ENCODE measurements around the gene PRUNE2. TPM values are rescaled to one million over a fixed set of nuclear protein-coding genes. Genes with fewer than 3 reads are reported as not detected.

PRUNE2 gene
- total and polyA plus RNA-seq, 2 of the 8 experiments (the other 6 are each of a cell fraction or from before 2014, with no cell fraction given): 5.5 to 13.3 TPM

GRCh38 chr9:76880210-76880609 lies 25.7 kb downstream of the PRUNE2 start:
- no peak overlapping the region for H3K9ac ChIP-seq (replicated peaks in 1 of 4; ENCODE audit: extremely low read depth in 1 of 4, low read depth in 3 of 4, low read length in 3 of 4)
- H3K56ac ChIP-seq (replicated peaks; ENCODE audit: insufficient read length, low read depth, low read length): no peak overlapping the region
- no peaks in the 10 kb centered on the region for H3K79me1 ChIP-seq (ENCODE audit: low read depth, low read length)
- no peak overlapping the region for H2AK5ac ChIP-seq (ENCODE audit: low read depth, low read length)
- no peak overlapping the region for H4K5ac ChIP-seq (ENCODE audit: insufficient read length, low read depth, low read length)
- H3K4me3 ChIP-seq (ENCODE audit: extremely low read depth in 1 of 4, insufficient read depth in 2 of 4, low read depth in 3 of 4, low read length in 4 of 4): no peak overlapping the region
- H2BK15ac ChIP-seq (ENCODE audit: low read length): no peak overlapping the region
- no peaks in the 10 kb centered on the region for H3K9me3 ChIP-seq (ENCODE audit: insufficient read depth in 2 of 2, low read depth in 1 of 2, low read length in 1 of 2)
- WGBS, 2 experiments (ENCODE audit: extremely low coverage in 1 of 2, insufficient coverage in 1 of 2, insufficient read length in 1 of 2, insufficient replicate concordance in 2 of 2, low coverage in 1 of 2, low lambda C conversion rate in 2 of 2, missing lambda C conversion rate in 1 of 2): 83% methylated on average over 2 of the region's 2 CpGs; no CpG with 5 or more reads in 1 of the 2 experiments
- no peak overlapping the region for H3K14ac ChIP-seq (ENCODE audit: insufficient read length)
- H3K23ac ChIP-seq (ENCODE audit: insufficient read length): no peak overlapping the region
- TF ChIP-seq SP1 (IDR thresholded peaks at IDR 0.05; ENCODE audit: low read depth, low read length) (no peak), TEAD4 (IDR thresholded peaks at IDR 0.05; ENCODE audit: low read depth, low read length) (no peak), ASH2L (IDR thresholded peaks at IDR 0.05; ENCODE audit: low read length) (no peak)
- no peak overlapping the region for H2BK20ac ChIP-seq (ENCODE audit: low read length)
- H3K4ac ChIP-seq (replicated peaks; ENCODE audit: insufficient read length, low read depth, low read length): no peak overlapping the region
- H2BK12ac ChIP-seq (ENCODE audit: low read depth, low read length): no peak overlapping the region
- no peak overlapping the region for H4K91ac ChIP-seq (replicated peaks; ENCODE audit: insufficient read length, low read length)
- H3K79me2 ChIP-seq (ENCODE audit: control insufficient read depth in 1 of 2, insufficient read depth in 2 of 2, low read length in 2 of 2): no peaks in the 10 kb centered on the region
- H3K27ac ChIP-seq (ENCODE audit: low read depth, low read length): no peak overlapping the region
- no peaks in the 10 kb centered on the region for H3K36me3 ChIP-seq (ENCODE audit: control insufficient read depth in 2 of 4, insufficient read depth in 4 of 4, low read length in 3 of 4)
- no peak overlapping the region for H2BK120ac ChIP-seq (replicated peaks; ENCODE audit: low read depth, low read length)
- peaks cover 0 to 4% (median 1%) of the 10 kb centered on the region in 4 experiments; a peak in 1 of 7 replicates for H3K4me1 ChIP-seq (replicated peaks in 1 of 4; ENCODE audit: control insufficient read depth in 3 of 4, insufficient read depth in 4 of 4, low read length in 3 of 4)
- H3K4me2 ChIP-seq (ENCODE audit: insufficient read depth in 1 of 2, low read depth in 2 of 2, low read length in 2 of 2): no peak overlapping the region
- H4K8ac ChIP-seq (ENCODE audit: extremely low read depth, insufficient read depth, low read length): no peak overlapping the region
- FAIRE-seq (no peak), DNase-seq (ENCODE audit: low read depth in 1 of 2, low spot score in 2 of 2) (no peak)
- ChIA-PET CTCF (ENCODE audit: partially characterized antibody) (no interaction called here), POLR2A (ENCODE audit: partially characterized antibody) (no interaction called here)
- no peaks in the 10 kb centered on the region for H3K23me2 ChIP-seq (ENCODE audit: low read depth, low read length)
- H3K18ac ChIP-seq (ENCODE audit: extremely low read depth, low read length): no peak overlapping the region
- H3K27me3 ChIP-seq (replicated peaks in 1 of 4; ENCODE audit: control insufficient read depth in 3 of 4, extremely low read depth in 1 of 4, insufficient read depth in 3 of 4, low read length in 3 of 4): no peaks in the 10 kb centered on the region
- H2AFZ ChIP-seq (ENCODE audit: low read length): no peak overlapping the region
- H2BK5ac ChIP-seq (ENCODE audit: low read depth, low read length): no peak overlapping the region
- no peaks in the 10 kb centered on the region for H4K20me1 ChIP-seq (replicated peaks in 1 of 2; ENCODE audit: control insufficient read depth in 1 of 2, insufficient read depth in 2 of 2, low read length in 2 of 2)

Measured in H1 (cell line).